ENCODE data around the gene FXYD3. TPM values are rescaled to one million over a fixed set of nuclear protein-coding genes. Genes with fewer than 3 reads are reported as not detected.

Gene FXYD3
- total RNA-seq, 1 donor from 2014 or later: not detected

DNA sequence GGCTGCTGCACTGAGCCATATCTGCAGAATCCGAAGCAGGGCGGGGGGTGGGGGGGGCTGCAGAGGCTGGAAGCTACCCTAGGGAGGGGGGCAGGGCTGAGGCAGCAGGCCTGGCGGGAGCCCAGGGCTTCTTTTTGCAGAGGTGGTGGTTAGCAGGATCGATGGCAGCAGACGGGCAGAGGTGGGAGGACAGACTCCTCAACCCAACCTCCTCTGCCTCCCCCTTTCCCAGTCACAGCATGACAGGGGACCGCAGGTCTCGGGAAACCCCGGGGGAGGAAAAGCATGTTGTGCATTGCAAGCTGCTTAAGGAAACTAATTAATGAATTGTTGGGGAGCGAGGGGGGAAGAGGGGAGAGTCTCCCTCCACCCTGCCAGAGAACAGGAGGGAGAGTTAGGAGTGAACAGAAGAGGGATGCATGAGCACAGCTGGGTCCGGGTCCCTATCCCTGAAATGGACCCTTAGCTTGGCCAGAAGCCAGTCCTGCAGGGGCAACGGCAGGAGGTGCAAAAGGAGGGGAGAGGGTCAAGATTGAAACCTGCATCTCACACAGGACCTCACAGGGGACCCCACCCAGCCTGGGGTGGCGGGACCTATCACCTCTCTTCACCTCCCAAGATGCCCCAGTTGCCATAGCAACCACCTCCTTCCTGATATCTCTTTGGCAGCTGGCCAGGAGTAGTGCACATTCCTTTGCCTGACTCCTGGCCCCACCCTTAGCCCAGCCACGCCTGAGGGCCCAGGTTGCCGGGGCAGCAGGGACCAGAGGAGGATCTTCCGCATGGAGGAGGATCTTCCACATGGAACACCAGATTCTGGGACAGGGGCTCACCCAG, 29.2 kb downstream of the FXYD3 start:
- H3K9ac ChIP-seq: no peak overlapping the region
- peak overlapping the region; percentile 24 for H3K4me3 Mint-ChIP-seq
- peaks cover 3% of the 10 kb centered on the region for H4K20me1 ChIP-seq (ENCODE audit: low read depth)
- H3K27me3 Mint-ChIP-seq (ENCODE audit: insufficient read depth, low read depth): peaks cover 32% of the 10 kb centered on the region
- TF ChIP-seq EZH2 (IDR thresholded peaks at IDR 0.05) (no peak), EZH2phosphoT487 (IDR thresholded peaks at IDR 0.05) (no peak)
- TF ChIP-seq, protein P1, sequence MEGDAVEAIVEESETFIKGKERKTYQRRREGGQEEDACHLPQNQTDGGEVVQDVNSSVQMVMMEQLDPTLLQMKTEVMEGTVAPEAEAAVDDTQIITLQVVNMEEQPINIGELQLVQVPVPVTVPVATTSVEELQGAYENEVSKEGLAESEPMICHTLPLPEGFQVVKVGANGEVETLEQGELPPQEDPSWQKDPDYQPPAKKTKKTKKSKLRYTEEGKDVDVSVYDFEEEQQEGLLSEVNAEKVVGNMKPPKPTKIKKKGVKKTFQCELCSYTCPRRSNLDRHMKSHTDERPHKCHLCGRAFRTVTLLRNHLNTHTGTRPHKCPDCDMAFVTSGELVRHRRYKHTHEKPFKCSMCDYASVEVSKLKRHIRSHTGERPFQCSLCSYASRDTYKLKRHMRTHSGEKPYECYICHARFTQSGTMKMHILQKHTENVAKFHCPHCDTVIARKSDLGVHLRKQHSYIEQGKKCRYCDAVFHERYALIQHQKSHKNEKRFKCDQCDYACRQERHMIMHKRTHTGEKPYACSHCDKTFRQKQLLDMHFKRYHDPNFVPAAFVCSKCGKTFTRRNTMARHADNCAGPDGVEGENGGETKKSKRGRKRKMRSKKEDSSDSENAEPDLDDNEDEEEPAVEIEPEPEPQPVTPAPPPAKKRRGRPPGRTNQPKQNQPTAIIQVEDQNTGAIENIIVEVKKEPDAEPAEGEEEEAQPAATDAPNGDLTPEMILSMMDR (IDR thresholded peaks at IDR 0.05): no peak
- no peaks in the 10 kb centered on the region for H3K79me2 ChIP-seq (ENCODE audit: low read depth)
- peak overlapping the region; percentile 66 for H3K4me2 ChIP-seq
- H3F3A ChIP-seq (ENCODE audit: low read depth): peaks cover 39% of the 10 kb centered on the region
- no peaks in the 10 kb centered on the region for H3K36me3 ChIP-seq
- no peaks in the 10 kb centered on the region for H3K36me3 Mint-ChIP-seq
- peak; percentile 89 for DNase-seq (ENCODE audit: low spot score)
- H3K4me1 Mint-ChIP-seq: peaks cover 33% of the 10 kb centered on the region
- H3K9me3 Mint-ChIP-seq: no peaks in the 10 kb centered on the region
- H3K27ac ChIP-seq: no peak overlapping the region
- H3K9me3 ChIP-seq (ENCODE audit: low read depth): no peaks in the 10 kb centered on the region
- H3K27ac Mint-ChIP-seq: no peak overlapping the region
- H3K27me3 ChIP-seq: peaks cover 57% of the 10 kb centered on the region
- H2AFZ ChIP-seq (replicated peaks): no peak overlapping the region
- H3K4me1 ChIP-seq: peaks cover 21% of the 10 kb centered on the region
- no peak overlapping the region for H3K4me3 ChIP-seq

DNA sequence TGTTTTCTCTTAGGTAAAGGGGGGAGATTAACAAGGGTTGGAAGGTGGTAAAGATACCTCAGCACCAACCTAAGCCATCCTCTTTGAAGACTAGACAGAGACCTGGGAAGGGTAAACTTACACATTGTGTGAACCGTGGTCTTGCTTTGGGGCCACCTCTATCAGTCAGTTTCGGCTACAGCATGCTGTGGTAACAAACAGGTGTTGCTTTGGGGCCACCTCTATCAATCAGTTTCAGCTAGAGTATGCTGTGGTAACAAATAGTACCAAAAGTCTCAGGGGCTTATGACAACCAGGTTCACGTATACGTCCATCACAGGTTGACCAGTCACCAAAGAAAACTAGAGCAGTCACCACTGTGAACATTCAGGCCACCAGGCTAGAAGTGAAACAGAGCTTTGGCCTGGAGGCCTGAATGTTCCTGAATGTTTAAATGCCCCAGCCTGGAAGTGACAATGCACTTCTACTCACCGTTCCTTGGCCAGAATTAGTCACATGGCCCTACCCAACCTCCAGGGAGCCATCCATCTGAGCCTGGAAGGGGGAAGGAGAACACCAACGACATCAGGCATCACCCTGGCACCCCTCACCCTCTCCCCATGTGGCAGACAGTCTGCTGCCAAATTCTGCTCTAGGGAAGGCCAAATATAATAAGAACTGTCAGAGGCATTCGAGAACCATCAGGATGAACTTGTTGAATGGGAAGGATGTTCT, 31.3 kb downstream of the FXYD3 start:
- H3K4me3 ChIP-seq: no peak overlapping the region
- Mint-ChIP-seq H3K9me3 (no peaks in the 10 kb centered on the region), H3K27ac (no peak overlapping the region), H3K36me3 (no peaks in the 10 kb centered on the region), H3K4me3 (no peak overlapping the region), H3K4me1 (peaks cover 17% of the 10 kb centered on the region), H3K27me3 (ENCODE audit: insufficient read depth, low read depth) (peaks cover 31% of the 10 kb centered on the region)
- DNase-seq (ENCODE audit: low spot score): no peak
- peaks cover 27% of the 10 kb centered on the region for H3F3A ChIP-seq (ENCODE audit: low read depth)
- no peak overlapping the region for H3K9ac ChIP-seq
- no peak overlapping the region for H3K4me2 ChIP-seq
- peaks cover 17% of the 10 kb centered on the region for H3K4me1 ChIP-seq
- no peak overlapping the region for H2AFZ ChIP-seq (replicated peaks)
- H3K79me2 ChIP-seq (ENCODE audit: low read depth): no peaks in the 10 kb centered on the region
- TF ChIP-seq EZH2 (IDR thresholded peaks at IDR 0.05) (no peak), EZH2phosphoT487 (IDR thresholded peaks at IDR 0.05) (no peak)
- TF ChIP-seq, protein P1 (IDR thresholded peaks at IDR 0.05): no peak
- H3K36me3 ChIP-seq: no peaks in the 10 kb centered on the region
- H3K27ac ChIP-seq: no peak overlapping the region
- no peaks in the 10 kb centered on the region for H4K20me1 ChIP-seq (ENCODE audit: low read depth)
- peaks cover 40% of the 10 kb centered on the region for H3K27me3 ChIP-seq
- H3K9me3 ChIP-seq (ENCODE audit: low read depth): no peaks in the 10 kb centered on the region

DNA sequence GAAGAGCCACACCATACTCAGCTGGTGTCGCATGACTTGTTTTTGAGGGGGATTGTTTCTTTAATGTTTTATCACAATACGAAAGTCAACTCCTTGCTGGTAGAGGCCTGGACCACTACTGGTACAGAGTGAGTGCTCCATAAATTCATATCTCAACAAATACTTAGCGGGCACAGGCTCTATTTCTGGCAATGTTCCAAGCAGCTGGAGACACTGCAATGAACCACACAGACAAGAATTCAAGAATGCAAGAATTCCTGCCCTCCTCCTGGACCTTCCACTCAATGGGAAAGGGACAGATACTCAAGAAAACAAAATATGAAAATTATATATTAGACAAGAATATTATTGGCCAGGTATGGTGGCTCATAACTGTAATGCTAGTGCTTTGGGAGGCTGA, 33.8 kb downstream of the FXYD3 start:
- Histone ChIP-seq H3K27ac (no peak overlapping the region), H3K36me3 (no peaks in the 10 kb centered on the region), H3K4me3 (no peak overlapping the region), H3K79me2 (ENCODE audit: low read depth) (no peaks in the 10 kb centered on the region), H3F3A (ENCODE audit: low read depth) (peaks cover 13% of the 10 kb centered on the region), H3K4me1 (peaks cover 13% of the 10 kb centered on the region), H2AFZ (replicated peaks) (no peak overlapping the region), H3K4me2 (no peak overlapping the region), H3K9ac (no peak overlapping the region), H3K9me3 (ENCODE audit: low read depth) (no peaks in the 10 kb centered on the region), H4K20me1 (ENCODE audit: low read depth) (no peaks in the 10 kb centered on the region), H3K27me3 (peaks cover 39% of the 10 kb centered on the region)
- no peak for TF ChIP-seq EZH2 (IDR thresholded peaks at IDR 0.05)
- TF ChIP-seq, protein P1 (IDR thresholded peaks at IDR 0.05): no peak
- no peak for TF ChIP-seq EZH2phosphoT487 (IDR thresholded peaks at IDR 0.05)
- Mint-ChIP-seq H3K4me1 (peaks cover 21% of the 10 kb centered on the region), H3K27me3 (ENCODE audit: insufficient read depth, low read depth) (peaks cover 38% of the 10 kb centered on the region), H3K36me3 (no peaks in the 10 kb centered on the region), H3K9me3 (no peaks in the 10 kb centered on the region), H3K27ac (no peak overlapping the region), H3K4me3 (no peak overlapping the region)
- DNase-seq (ENCODE audit: low spot score): no peak
